GM21737 (cell line): ENCODE measurements around the gene TAC4.
"Not testable (repeated sequence)": the region's sequence is repeated elsewhere in the genome, so short reads cannot be mapped to it uniquely, and the experiment has no call there.

Experiments
- ATAC-seq: cut with Tn5 transposase; IDR thresholded peaks from one replicate; pipeline ENCODE4 v1.9.1; 2021; ENCODE audit warnings: mild to moderate bottlenecking, moderate library complexity; ENCODE audit not compliant: unreplicated experiment

The TAC4 gene

GRCh38 chr17:49843774-49844350, 4.0 kb downstream of the TAC4 start:
- ATAC-seq: no peak

- ATAC-seq: no peak
These were observed 5.0 kb downstream of the TAC4 start for GRCh38 chr17:49842846-49843245.

GRCh38 chr17:49842371-49842770, 5.5 kb downstream of the TAC4 start:
- ATAC-seq: no peak

- ATAC-seq: no peak
These were observed 6.3 kb downstream of the TAC4 start for GRCh38 chr17:49841548-49841947.

- no peak for ATAC-seq
These were observed 8.4 kb downstream of the TAC4 start for GRCh38 chr17:49839455-49839854.

- no peak for ATAC-seq
These were observed 11.5 kb downstream of the TAC4 start for GRCh38 chr17:49836111-49837030.

- no peak for ATAC-seq
These were observed 12.4 kb downstream of the TAC4 start for GRCh38 chr17:49835472-49835871.

GRCh38 chr17:49834118-49834743, 13.6 kb downstream of the TAC4 start:
- no peak for ATAC-seq

- no peak for ATAC-seq
These were observed 14.8 kb downstream of the TAC4 start for GRCh38 chr17:49832840-49833599.

- ATAC-seq: no peak
These were observed 17.3 kb downstream of the TAC4 start for GRCh38 chr17:49830605-49831004.

GRCh38 chr17:49829026-49829425, 18.8 kb downstream of the TAC4 start:
- no peak for ATAC-seq

- not testable (repeated sequence) for ATAC-seq
These were observed 19.5 kb downstream of the TAC4 start for GRCh38 chr17:49828325-49828724.

GRCh38 chr17:49825645-49826044, 22.2 kb downstream of the TAC4 start:
- no peak for ATAC-seq

GRCh38 chr17:49823614-49824013, 24.3 kb downstream of the TAC4 start:
- no peak for ATAC-seq

- no peak for ATAC-seq
These were observed 25.0 kb downstream of the TAC4 start for GRCh38 chr17:49822829-49823228.

GRCh38 chr17:49821916-49822315, 26.0 kb downstream of the TAC4 start:
- no peak for ATAC-seq

- ATAC-seq: no peak
These were observed 26.4 kb downstream of the TAC4 start for GRCh38 chr17:49821466-49821865.

- no peak for ATAC-seq
These were observed 27.1 kb downstream of the TAC4 start for GRCh38 chr17:49820773-49821172.

GRCh38 chr17:49819651-49820050, 28.2 kb downstream of the TAC4 start:
- ATAC-seq: no peak

- ATAC-seq: no peak
These were observed 28.7 kb downstream of the TAC4 start for GRCh38 chr17:49819138-49819537.

- ATAC-seq: no peak
These were observed 29.9 kb downstream of the TAC4 start for GRCh38 chr17:49817993-49818392.
